NCI-H2196 treated with DMSO at 0.1 percent for 48 hours (cell line): ENCODE measurements around the gene THSD4.

ENCODE experiments used
- DNase-seq: peaks from one replicate; lab custom pipeline; 2025; ENCODE audit not compliant: unreplicated experiment; lab: John Stamatoyannopoulos, UW

The THSD4 gene

GRCh38 chr15:71511796-71512681 lies 396.8 kb downstream of the THSD4 start:
- no peak for DNase-seq

DNA sequence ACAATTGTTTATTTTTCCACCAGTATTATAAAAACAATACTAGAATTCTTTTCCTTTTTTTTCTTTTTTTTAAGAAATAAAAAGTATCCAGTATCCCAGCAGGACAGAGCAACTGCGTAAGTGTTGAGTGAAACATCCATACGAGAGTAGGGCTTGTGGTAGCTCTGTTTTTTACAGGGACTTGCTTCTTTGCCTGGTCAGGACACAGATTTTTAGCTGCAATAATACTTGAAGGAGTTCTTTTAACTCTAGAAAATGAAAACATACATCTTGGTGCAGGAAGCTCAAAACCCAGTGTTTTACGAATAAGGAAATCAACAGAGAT lies 397.4 kb downstream of the THSD4 start:
- no peak for DNase-seq

- no peak for DNase-seq
Measured at GRCh38 chr15:71515375-71516186, 400.3 kb downstream of the THSD4 start.

- DNase-seq, result no peak
Measured at GRCh38 chr15:71517751-71518150, 402.5 kb downstream of the THSD4 start.

DNA sequence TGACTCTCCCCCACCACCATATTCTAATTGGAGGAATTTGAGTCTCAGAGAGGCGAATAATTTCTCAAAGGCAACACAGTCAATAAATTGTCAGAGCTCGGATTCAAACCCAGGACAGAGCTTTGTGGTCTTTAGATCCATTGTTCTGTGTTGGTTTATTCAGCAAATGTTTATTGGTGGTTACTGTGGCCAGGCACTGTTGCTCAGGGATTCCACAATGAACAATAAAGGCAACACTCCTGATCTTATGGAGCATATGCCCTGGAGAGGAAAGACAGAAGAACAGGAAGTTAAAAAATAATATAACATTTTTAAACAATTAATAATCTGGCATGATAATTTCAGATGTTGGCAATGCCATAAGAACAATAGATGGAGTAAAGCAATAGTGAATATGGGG lies 403.4 kb downstream of the THSD4 start:
- DNase-seq, result no peak

DNA sequence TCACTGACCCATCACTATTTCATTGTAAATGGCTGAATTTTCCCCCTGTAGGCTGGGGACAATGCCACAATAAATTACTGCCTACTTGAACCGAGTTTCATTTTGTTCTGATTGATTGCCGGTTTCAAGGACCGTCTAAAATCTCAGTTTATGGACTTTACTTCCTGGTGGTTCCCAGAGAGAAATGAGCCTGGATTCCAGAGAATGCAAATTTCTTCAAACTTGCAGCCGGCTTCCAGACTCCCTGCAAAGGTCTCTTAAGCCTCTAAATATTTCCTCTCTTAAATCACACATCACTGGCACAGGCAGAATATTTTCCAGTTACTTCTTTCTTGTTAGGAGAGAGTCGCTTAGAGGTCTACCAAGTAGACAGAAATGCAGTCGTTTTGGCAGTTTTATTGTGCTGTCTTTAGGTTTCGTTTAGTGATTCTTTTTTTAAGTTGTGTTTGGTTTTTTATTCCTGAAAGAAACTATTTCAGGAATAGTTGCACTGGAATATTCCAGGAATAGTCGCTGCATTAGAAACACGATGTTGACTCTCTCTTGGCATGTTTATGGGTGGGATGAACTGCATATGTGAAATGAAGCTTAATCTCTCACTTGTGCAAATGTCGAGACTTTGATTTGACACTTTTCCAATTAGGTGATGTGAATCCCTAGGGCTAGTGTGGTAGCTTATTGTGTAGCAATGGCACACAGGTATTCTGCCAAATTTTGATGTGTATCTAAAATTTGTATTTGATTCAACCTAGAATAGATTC lies 411.0 kb downstream of the THSD4 start:
- DNase-seq, result no peak

DNA sequence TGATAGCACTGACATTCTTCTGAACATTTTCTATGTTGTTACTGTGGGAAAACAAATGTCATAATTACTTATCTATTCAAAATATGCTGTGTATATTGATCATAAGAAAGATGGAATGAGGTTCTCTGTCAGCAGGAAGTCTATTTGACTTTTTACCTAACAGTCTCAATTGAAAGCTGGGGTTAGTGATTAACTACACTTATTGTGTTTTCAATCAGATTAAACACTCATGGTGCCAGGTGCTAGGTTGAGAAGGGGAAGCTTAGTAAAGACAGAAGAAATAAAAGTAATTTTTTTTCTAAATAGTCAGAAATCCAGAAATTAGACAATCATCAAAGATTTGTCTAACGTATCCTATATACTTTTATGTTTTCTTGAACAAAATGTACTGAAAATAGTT lies 414.1 kb downstream of the THSD4 start:
- no peak for DNase-seq

DNA sequence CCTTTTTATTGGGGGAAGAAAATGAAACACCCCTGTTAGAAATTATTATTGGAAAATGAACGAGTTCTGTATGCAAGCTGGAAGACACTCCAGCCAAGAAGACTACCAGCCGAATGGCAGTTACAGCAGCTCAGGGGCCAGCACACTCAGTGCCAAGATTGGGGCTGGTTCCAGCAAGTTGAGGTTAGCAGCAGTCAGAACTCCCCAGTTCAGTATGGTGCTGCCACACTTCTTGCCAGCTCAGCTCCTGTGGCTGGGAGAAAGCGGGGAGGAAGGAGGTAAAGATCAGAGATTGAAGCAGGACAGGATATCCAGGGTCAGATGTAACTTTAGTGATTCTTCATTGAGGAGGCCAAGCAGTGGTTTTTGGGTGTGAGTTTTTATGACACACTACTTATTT lies 414.8 kb downstream of the THSD4 start:
- DNase-seq, result no peak

- no peak for DNase-seq
Measured at GRCh38 chr15:71532994-71533393, 417.7 kb downstream of the THSD4 start.

- no peak for DNase-seq
Measured at GRCh38 chr15:71538181-71538580, 422.9 kb downstream of the THSD4 start.

- DNase-seq, result no peak
Measured at GRCh38 chr15:71541746-71542145, 426.5 kb downstream of the THSD4 start.

- no peak for DNase-seq
Measured at GRCh38 chr15:71542836-71543235, 427.6 kb downstream of the THSD4 start.

DNA sequence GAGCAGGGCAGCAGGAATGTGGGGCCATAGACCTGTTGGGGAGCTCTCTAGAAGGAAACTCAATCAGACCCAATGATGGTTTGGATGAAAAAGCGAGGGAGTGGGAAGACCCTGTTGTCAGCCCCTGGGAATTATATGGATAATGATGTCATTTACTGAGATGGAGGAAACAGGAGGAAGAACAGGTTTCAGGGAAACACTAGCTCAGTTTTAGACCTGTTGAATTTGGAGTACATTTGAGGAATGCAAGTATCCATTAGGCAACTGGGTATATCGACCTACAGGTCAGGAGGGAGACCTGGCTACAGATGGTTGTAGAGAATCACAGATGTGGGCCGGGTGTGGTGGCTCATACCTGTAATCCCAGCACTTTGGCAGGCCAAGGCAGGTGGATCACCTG lies 428.1 kb downstream of the THSD4 start:
- DNase-seq, result no peak

DNA sequence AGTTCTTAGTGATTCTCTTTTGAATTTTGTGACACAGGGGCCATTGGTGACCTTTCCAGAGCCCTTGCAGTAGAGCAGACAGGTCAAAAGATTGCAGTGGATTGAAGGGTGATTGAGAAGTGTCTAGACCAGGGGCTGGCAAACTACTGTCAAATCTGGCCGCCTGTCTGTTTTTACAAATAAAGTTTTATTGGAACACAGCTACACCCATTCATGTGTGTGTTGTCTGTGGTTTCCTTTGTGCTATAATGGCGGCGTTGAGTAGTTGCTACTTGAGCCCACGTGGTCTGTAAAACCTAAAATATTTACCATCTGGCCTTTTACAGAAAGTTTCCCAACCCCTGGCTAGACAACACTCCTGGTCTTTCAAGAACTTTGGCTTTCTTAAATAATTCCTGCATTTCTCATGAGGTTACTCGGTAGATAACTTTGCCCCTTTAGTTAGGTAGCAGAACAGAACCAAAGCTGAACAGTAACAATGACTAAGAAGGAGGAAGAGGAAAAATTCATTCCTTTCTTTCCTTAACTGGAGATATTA lies 430.0 kb downstream of the THSD4 start:
- DNase-seq, result no peak

- no peak for DNase-seq
Measured at GRCh38 chr15:71545923-71546322, 430.7 kb downstream of the THSD4 start.

DNA sequence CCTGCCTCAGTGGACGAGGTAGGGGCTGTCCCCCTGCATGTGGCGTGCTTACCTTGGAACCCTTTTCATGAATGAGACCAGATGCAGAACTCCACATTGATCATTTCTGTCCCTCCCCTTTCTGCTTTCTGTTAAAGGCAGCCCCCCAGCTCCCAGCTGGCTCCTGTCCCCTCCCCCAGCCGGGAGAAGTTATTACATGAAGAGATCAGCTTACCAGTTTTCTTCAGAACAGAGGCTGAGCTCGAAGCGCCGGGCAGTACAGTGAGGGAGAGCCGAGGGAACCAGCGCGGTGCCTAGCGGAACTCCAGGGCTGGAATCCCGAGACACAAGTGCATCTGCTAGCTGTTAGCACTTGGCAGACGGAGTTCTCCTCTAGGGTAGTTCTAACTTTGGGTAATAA lies 431.7 kb downstream of the THSD4 start:
- no peak for DNase-seq

- no peak for DNase-seq
Measured at GRCh38 chr15:71548401-71548807, 433.1 kb downstream of the THSD4 start.

GRCh38 chr15:71549091-71549490 lies 433.8 kb downstream of the THSD4 start:
- DNase-seq, result no peak

- no peak for DNase-seq
Measured at GRCh38 chr15:71549697-71550096, 434.4 kb downstream of the THSD4 start.

DNA sequence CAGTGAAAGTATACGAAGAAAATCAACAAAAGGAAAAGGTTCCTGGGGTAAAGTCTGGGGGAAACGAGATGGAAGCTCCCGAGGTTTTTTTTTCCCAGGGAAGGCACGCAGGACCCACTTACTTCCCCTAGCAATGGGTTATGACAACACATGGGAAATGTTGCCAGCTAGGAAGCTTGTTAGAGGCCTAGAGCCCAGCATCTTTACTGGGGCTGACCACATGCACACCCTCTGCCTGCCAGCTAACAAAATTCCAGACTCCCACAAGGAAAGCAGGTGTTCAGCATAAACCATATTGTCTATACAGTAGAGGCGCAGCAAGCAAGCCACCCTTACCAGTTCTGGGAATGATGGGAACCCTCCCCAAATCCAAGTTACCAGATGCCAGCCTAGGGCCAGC lies 436.3 kb downstream of the THSD4 start:
- no peak for DNase-seq

DNA sequence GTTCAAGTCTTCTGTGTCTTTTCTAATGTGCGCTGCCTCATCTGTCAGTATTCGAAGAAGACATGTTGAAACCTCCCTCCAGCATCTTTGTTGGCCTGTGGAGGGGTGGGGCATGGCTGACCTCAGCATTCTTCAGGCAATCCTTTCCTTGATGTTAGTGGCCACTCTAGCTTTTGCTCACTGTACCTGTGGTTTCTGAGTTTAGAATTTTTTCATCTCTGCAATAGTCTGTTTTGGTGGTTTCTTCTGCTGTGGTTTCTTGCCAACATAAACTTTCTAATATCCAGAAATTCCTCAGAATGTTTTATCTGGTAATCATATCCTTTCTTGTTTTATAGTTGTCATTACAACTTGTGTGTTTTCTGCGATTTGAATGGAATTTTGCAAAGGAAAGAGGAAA lies 443.8 kb downstream of the THSD4 start:
- no peak for DNase-seq
